ENCODE measurements around the gene ELL. TPM values are rescaled to one million over a fixed set of nuclear protein-coding genes. Genes with fewer than 3 reads are reported as not detected.

ELL gene
- total RNA-seq, 1 donor, result 19.9 TPM

DNA sequence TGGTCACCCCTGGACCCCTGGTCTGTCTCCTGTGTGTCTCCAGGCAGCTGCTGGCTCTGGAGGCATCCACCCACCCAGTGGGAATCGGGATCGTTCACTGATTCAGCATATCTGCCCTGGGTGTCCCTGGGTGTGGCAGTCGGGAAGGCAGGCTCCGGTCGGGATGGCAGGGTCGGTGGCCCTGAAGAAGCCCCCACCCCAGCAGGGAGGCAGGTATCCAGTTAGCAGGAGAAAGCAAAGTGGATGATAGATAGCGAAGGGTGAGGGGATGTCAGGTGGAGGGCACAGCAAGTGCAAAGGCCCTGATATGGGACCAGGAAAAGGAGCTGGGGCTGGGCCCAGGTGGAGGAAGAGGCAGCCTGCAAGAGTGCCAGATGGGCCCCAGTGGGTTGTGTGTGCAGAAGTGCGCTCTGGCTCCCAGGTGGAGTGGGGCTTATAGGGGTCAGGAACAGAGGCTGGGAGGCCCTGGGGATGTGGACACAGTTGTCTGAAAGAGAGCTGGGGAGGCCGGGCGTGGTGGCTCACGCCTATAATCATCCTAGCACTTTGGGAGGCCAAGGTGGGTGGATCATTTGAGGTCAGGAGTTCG lies 100.4 kb downstream of the ELL start:
- TF ChIP-seq, protein P1, sequence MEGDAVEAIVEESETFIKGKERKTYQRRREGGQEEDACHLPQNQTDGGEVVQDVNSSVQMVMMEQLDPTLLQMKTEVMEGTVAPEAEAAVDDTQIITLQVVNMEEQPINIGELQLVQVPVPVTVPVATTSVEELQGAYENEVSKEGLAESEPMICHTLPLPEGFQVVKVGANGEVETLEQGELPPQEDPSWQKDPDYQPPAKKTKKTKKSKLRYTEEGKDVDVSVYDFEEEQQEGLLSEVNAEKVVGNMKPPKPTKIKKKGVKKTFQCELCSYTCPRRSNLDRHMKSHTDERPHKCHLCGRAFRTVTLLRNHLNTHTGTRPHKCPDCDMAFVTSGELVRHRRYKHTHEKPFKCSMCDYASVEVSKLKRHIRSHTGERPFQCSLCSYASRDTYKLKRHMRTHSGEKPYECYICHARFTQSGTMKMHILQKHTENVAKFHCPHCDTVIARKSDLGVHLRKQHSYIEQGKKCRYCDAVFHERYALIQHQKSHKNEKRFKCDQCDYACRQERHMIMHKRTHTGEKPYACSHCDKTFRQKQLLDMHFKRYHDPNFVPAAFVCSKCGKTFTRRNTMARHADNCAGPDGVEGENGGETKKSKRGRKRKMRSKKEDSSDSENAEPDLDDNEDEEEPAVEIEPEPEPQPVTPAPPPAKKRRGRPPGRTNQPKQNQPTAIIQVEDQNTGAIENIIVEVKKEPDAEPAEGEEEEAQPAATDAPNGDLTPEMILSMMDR (IDR thresholded peaks at IDR 0.05; ENCODE audit: insufficient read depth, low read depth, low read length), result no peak
- H3K4me3 ChIP-seq (ENCODE audit: low read depth, low read length), result peak overlapping the region; percentile 74
- no peak for DNase-seq (ENCODE audit: low read depth)

DNA sequence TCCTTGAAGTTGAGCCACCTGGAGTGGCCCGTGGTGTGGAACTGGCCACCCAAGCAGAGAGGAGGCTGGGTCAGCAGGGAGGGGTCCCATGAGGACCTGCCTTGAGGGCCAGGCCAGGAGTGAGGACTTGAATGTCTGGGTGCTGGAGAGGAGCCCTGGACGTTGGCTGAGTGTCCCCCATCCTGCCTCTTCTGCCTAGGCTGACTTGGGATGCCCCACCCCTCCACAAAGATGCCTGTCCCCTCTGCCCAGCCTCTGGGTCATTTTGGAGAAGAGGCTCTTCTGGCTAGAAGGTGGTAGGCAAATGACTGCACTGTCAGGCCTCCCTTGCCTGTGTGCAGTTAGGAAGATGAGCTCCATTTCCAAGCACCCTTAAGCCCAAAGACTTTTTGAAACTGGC lies 100.9 kb downstream of the ELL start:
- TF ChIP-seq, protein P1 (IDR thresholded peaks at IDR 0.05; ENCODE audit: insufficient read depth, low read depth, low read length), result no peak
- no peak for DNase-seq (ENCODE audit: low read depth)
- peak overlapping the region; percentile 74 for H3K4me3 ChIP-seq (ENCODE audit: low read depth, low read length)

DNA sequence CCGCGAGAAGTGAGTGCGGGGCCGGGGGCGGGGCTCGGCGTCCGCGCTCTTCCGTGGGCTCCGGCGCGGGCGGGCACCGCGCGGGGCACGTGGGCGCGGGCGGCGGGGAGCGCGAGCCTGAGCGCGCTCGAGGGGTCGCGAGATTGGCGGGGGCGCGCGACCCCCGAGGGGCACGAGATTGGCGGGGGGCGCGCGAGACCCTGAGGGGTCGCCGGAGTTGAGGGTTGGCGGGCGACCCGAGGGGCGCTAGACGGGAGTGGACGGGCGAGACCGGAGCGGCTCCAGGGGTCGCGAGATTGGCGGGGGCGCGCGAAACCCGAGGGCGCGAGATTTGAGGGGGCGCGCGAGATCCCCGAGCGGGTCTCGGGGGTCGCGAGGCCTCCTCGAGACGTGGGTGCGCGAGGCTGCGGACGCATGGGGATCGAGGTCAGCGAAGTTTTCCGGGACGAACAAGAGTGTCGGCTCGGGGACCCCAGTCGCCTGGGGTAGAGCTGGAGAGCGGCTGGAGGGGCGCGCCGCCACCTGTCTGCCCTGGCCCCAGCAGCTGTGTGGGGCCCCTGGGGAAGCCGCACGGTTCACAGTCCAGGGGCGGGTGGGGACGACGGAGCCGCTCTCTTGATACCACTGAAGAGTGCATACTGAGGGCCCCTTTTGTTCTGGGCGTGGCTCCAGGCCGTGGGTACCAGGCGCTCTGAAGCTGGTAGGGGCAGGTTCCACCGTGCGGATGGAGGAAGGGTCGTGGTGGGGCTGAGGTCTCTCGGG lies 102.0 kb downstream of the ELL start:
- peak overlapping the region; percentile 74 for H3K4me3 ChIP-seq (ENCODE audit: low read depth, low read length)
- DNase-seq (ENCODE audit: low read depth), result no peak
- TF ChIP-seq, protein P1 (IDR thresholded peaks at IDR 0.05; ENCODE audit: insufficient read depth, low read depth, low read length), result no peak

DNA sequence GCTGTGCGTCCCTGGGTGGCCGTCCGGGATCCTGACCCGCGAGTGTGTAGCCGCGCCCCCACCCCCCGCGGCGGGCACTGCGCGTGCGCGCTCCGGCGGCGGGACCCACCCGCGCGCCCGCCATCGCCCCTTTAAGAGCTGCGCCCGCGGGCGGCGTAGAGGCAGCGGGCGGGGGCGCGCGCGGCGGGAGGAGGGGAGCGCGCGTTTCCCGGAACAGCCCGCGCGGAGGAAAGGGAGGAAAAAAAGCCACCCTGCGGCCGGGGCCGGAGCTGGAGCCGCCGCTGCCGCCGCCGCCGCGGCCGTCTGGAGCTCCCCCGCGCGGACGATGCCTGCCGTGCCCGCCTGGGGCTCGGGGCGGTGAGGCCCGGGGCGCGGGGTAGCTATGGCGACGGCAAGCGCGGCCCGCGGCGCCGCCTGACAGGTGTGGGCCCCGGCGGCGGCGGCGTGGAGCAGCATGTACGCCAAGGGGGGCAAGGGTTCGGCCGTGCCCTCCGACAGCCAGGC lies 102.6 kb downstream of the ELL start, which contains the start of gene SSBP4:
Gene SSBP4 (plus strand): TSS at position 204 of the 504 bp plus-strand sequence. CDS start 251 bp downstream, at position 455.
- peak; percentile 80 for DNase-seq (ENCODE audit: low read depth)
- TF ChIP-seq, protein P1 (IDR thresholded peaks at IDR 0.05; ENCODE audit: insufficient read depth, low read depth, low read length), result peak; percentile 14
- peak within 1 kb of the TSS; percentile 74 for H3K4me3 ChIP-seq (ENCODE audit: low read depth, low read length)

DNA sequence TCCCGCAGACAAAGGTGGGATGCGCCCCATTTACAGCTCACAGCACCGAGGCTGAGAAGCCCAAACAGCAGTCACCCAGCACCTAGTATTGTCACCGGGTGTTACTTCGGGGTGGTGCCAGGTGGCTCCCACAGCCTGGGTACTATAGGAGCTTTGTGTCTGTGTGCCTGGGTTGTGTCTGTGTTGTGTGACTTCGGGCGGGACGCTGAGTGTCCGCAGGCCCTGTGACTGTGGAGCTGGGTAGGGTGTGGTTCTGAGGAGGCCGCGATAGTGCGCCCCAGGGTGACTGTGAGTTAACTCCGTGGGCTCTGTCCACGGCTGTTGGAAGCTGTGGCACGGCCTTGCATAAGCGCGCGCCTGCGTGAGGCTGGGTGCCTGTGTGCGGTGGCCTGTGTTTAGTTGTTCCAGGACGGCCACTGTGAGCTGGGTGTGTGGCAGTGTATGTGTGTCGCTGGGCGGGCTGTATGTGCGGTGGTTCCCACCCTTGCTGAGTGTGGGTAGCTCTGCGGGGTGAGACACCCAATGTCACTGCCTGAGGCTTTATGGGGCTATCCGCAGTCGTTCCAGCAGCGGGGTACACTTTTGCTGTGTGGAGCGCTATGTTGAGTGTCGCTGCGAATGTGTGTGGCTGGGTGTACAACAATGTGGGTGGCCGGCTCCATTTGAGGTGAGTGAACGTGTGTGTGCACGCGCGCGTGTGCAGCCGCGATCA lies 103.2 kb downstream of the ELL start:
- H3K4me3 ChIP-seq (ENCODE audit: low read depth, low read length), result peak overlapping the region; percentile 74
- no peak for DNase-seq (ENCODE audit: low read depth)
- TF ChIP-seq, protein P1 (IDR thresholded peaks at IDR 0.05; ENCODE audit: insufficient read depth, low read depth, low read length), result no peak

DNA sequence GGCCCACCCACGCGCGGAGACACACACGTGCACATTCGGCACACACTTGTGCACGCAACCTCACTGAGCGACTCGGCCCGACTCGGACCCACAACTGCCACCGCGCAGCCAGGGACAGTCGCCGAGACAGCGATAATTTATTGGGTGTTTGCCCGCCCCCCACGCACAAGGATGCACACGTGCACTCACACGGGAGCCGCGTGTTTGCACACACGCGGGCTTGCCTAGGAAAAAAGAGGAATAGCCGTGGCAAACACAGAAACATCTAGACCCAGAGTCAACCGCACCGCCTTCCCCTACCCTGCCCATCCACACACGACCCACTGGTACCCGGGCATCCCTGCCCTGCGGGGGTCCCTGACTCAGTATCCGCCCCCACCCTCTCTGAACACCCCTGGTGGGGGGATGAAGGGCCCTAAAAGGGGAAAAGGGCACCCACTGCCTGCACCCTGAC lies 103.8 kb downstream of the ELL start:
- peak overlapping the region; percentile 39 for H3K4me3 ChIP-seq (ENCODE audit: low read depth, low read length)
- no peak for DNase-seq (ENCODE audit: low read depth)
- TF ChIP-seq, protein P1 (IDR thresholded peaks at IDR 0.05; ENCODE audit: insufficient read depth, low read depth, low read length), result no peak

All from fibroblast of villous mesenchyme (primary cell).